Stimulated activated CD8-positive, alpha-beta memory T cell treated with anti-CD3 and anti-CD28 coated beads, Interleukin-4, amount 100 ng/mL, for 24 hours (primary cell): ENCODE data around the gene CORO1A.
"Not testable (repeated sequence)": the region's sequence is repeated elsewhere in the genome, so short reads cannot be mapped to it uniquely, and the experiment has no call there.

Experiments
- DNase-seq: peaks from one replicate; pipeline ENCODE4 v3.0.0-alpha.2; 2020; ENCODE audit warnings: low read depth

The CORO1A gene

GRCh38 chr16:30170145-30170544 is 13.3 kb upstream of the CORO1A start:
- not testable (repeated sequence) for DNase-seq

GRCh38 chr16:30173054-30173453 is 10.3 kb upstream of the CORO1A start:
- no peak for DNase-seq

GRCh38 chr16:30176876-30177275 is 6.5 kb upstream of the CORO1A start:
- not testable (repeated sequence) for DNase-seq

- no peak for DNase-seq
These were observed 4.2 kb upstream of the CORO1A start for GRCh38 chr16:30179195-30179594.

GRCh38 chr16:30179931-30180330 is 3.5 kb upstream of the CORO1A start:
- DNase-seq = no peak

- DNase-seq = no peak
These were observed 2.7 kb upstream of the CORO1A start for GRCh38 chr16:30180741-30181140.

- DNase-seq = peak; percentile 59
These were observed 891 bp downstream of the CORO1A start for GRCh38 chr16:30184096-30184890.

- no peak for DNase-seq
These were observed 1.7 kb downstream of the CORO1A start for GRCh38 chr16:30184891-30185682.

- DNase-seq = peak; percentile 74
These were observed 2.5 kb downstream of the CORO1A start for GRCh38 chr16:30185683-30186421.

GRCh38 chr16:30186444-30186781 is 3.0 kb downstream of the CORO1A start:
- no peak for DNase-seq

- peak; percentile 81 for DNase-seq
These were observed 3.6 kb downstream of the CORO1A start for GRCh38 chr16:30186782-30187555.

- DNase-seq = no peak
These were observed 4.1 kb downstream of the CORO1A start for GRCh38 chr16:30187556-30187865.

- DNase-seq = no peak
These were observed 4.7 kb downstream of the CORO1A start for GRCh38 chr16:30187971-30188561.

- not testable (repeated sequence) for DNase-seq
These were observed 7.8 kb downstream of the CORO1A start for GRCh38 chr16:30191158-30191557.

GRCh38 chr16:30193098-30193497 is 9.7 kb downstream of the CORO1A start:
- DNase-seq = not testable (repeated sequence)

- DNase-seq = not testable (repeated sequence)
These were observed 10.2 kb downstream of the CORO1A start, which contains the start of the genes BOLA2B and SLX1A for GRCh38 chr16:30193615-30194014. BOLA2B (minus strand) TSS chr16:30193666; CDS start chr16:30193595, 71 bp downstream. SLX1A (plus strand) TSS chr16:30193875; CDS start chr16:30194085, 210 bp downstream.

- DNase-seq = not testable (repeated sequence)
These were observed 10.9 kb downstream of the CORO1A start for GRCh38 chr16:30194172-30194925.

- DNase-seq = not testable (repeated sequence)
These were observed 13.6 kb downstream of the CORO1A start for GRCh38 chr16:30197001-30197400.

GRCh38 chr16:30199049-30199448 is 15.6 kb downstream of the CORO1A start, which contains the start of gene SULT1A3:
SULT1A3 (plus strand) TSS chr16:30199255; CDS start chr16:30200729, 1,474 bp downstream.
- DNase-seq = not testable (repeated sequence)

- DNase-seq = not testable (repeated sequence)
These were observed 16.4 kb downstream of the CORO1A start for GRCh38 chr16:30199608-30200343.
